Fibroblast of lung (primary cell): Measurements from ENCODE around the gene THAP11. TPM values are rescaled to one million over a fixed set of nuclear protein-coding genes. Genes with fewer than 3 reads are reported as not detected.

ENCODE experiments used
- DNase-seq, 2 donors: peaks; one replicate each; pipeline versions ENCODE4 v3.0.0 to v3.0.0-alpha.2; 2010; ENCODE audit warnings: low read depth in 2 of 2
- H2AFZ ChIP-seq: 2 replicates; pipeline ENCODE4 v1.5.1; 2012; ENCODE audit warnings: low read length, control low read depth, inconsistent platforms
- H3K27ac ChIP-seq: 2 replicates; pipeline ENCODE4 v1.5.1; 2011; ENCODE audit warnings: low read length, control low read depth; ENCODE audit not compliant: insufficient read depth
- H3K27me3 ChIP-seq: 2 replicates; pipeline ENCODE4 v1.5.1; 2011; ENCODE audit warnings: mild to moderate bottlenecking, low read length; ENCODE audit not compliant: control insufficient read depth, insufficient read depth
- H3K36me3 ChIP-seq: 2 replicates; pipeline ENCODE4 v1.5.1; 2011; ENCODE audit warnings: low read length; ENCODE audit not compliant: control insufficient read depth, insufficient read depth
- H3K4me1 ChIP-seq: 2 replicates; pipeline ENCODE4 v1.5.1; 2011; ENCODE audit warnings: low read length; ENCODE audit not compliant: control insufficient read depth, insufficient read depth; ENCODE audit errors: extremely low read depth
- H3K4me2 ChIP-seq: 2 replicates; pipeline ENCODE4 v1.5.1; 2011; ENCODE audit warnings: low read length, control low read depth; ENCODE audit not compliant: insufficient read depth; ENCODE audit errors: extremely low read depth
- H3K4me3 ChIP-seq, 4 experiments: fragments of 200-600 bp in 1 of 4; sonication (generic) in 1 of 4; replicated peaks in 1 of 4; 2 replicates each; pipeline ENCODE4 v1.5.1; 2011 to 2016; ENCODE audit warnings: low read length in 4 of 4, low read depth in 3 of 4, mild to moderate bottlenecking in 3 of 4, control low read depth in 2 of 4, inconsistent platforms in 1 of 4, mixed read lengths in 1 of 4; ENCODE audit not compliant: insufficient read depth in 1 of 4; ENCODE audit errors: control extremely low read depth in 1 of 4
- H3K79me2 ChIP-seq: 2 replicates; pipeline ENCODE4 v1.5.1; 2012; ENCODE audit warnings: mild to moderate bottlenecking, low read length, inconsistent platforms; ENCODE audit not compliant: control insufficient read depth, insufficient read depth
- H3K9ac ChIP-seq: 2 replicates; pipeline ENCODE4 v1.5.1; 2011; ENCODE audit warnings: mild to moderate bottlenecking, low read length, control low read depth; ENCODE audit not compliant: insufficient read depth
- H3K9me3 ChIP-seq: 2 replicates; pipeline ENCODE4 v1.5.1; 2012; ENCODE audit warnings: low read depth, low read length; ENCODE audit not compliant: control insufficient read depth, insufficient read depth
- H4K20me1 ChIP-seq: 2 replicates; pipeline ENCODE4 v1.5.1; 2011; ENCODE audit warnings: low read length; ENCODE audit not compliant: control insufficient read depth, insufficient read depth; ENCODE audit errors: extremely low read depth
- CTCF ChIP-seq, 2 donors: IDR thresholded peaks in 1 of 2; conservative IDR thresholded peaks in 1 of 2; 1 replicate in 1 of 2; 2 replicates in 1 of 2; pipeline ENCODE4 v1.5.1; 2011 to 2012; ENCODE audit warnings: low read length in 2 of 2, control low read depth in 1 of 2, inconsistent platforms in 1 of 2, low read depth in 1 of 2, mild to moderate bottlenecking in 1 of 2
- EZH2 ChIP-seq: IDR thresholded peaks from 2 replicates; pipeline ENCODE4 v1.5.1; 2012; ENCODE audit warnings: low read length, control low read depth, mild to moderate bottlenecking; ENCODE audit errors: missing control alignments
- polyA plus RNA-seq, 2 donors: library from polyadenylated mRNA; depleted of rRNA in 1 of 2; stranded (reverse) in 1 of 2; unstranded in 1 of 2; fragments of >200 nt; gene quantifications; 2 replicates each; pipeline ENCODE4 v1.2.1, GENCODE V29; 2011 to 2012; ENCODE audit warnings: missing spikeins in 1 of 2
- total RNA-seq: library from RNA; depleted of rRNA; stranded (reverse); fragments of >200 nt; gene quantifications from 2 replicates; pipeline ENCODE4 v1.2.1, GENCODE V29; 2014

Gene THAP11
- total and polyA plus RNA-seq, 2 donors (not counting 1 experiment from before 2014, with no cell fraction given) = 16.0 to 37.7 TPM

GRCh38 chr16:67846063-67846319 is 3.9 kb downstream of the THAP11 start:
- Histone ChIP-seq H4K20me1 (no peaks in the 10 kb centered on the region), H3K27me3 (no peaks in the 10 kb centered on the region), H3K4me1 (peaks cover 19% of the 10 kb centered on the region), H3K9ac (peak overlapping the region; percentile 82), H3K36me3 (no peaks in the 10 kb centered on the region), H3K4me2 (peak overlapping the region; percentile 85), H3K4me3 (peak overlapping the region; percentile 69 to 91 (median 76)), H3K79me2 (peaks cover 57% of the 10 kb centered on the region), H2AFZ (no peak overlapping the region), H3K27ac (peak overlapping the region; percentile 86), H3K9me3 (no peaks in the 10 kb centered on the region)
- TF ChIP-seq EZH2 (no peak), CTCF (conservative IDR thresholded peaks at IDR 0.05 in 1 of 2, IDR thresholded peaks at IDR 0.05 in 1 of 2; ENCODE audit: low read depth in 1 of 2, low read length in 2 of 2) (no peak)
- DNase-seq = no peak

DNA sequence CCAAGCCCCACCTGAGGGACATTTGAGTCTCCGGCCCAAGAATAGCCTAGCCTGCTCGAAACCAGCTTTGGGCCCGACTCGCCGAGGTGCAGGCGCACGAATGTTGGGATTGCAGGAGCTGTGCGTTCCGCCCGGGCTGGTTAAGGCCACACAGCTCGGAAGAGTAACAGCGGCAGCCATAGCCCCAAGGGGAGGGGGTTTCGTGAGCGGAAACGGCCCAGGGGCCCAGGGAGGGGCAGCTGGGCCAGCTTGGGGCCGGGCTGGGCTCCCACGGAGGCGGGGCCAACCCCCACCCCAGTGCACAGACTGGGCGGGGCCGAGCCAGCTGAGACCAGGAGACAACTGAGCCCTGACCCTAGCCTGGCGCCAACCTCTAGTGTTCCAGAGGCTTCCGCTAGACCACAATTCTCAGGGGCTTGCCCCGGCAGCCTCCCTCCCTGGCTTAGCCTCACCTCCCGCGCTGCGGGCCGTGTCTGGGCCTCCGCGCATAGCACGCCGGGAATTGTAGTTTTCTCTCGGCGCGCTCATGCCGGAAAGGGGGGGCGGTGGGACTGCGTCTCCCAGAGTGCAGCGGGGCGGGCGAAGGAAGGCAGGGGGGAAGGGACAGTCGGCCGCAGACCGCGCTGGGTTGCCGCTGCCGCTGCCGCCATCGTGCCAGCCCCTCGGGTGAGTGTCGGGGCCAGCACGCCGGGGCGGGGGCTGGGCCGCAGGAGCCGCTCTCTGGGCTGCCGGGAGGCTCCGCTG is 4.4 kb downstream of the THAP11 start, which contains the start of gene NUTF2:
TSS of gene NUTF2 (plus strand) at position 614 of the 744 bp plus-strand sequence. CDS start 18,198 bp downstream, outside the sequence.
- Histone ChIP-seq H3K79me2 (peaks cover 61% of the 10 kb centered on the region), H3K27me3 (no peaks in the 10 kb centered on the region), H2AFZ (peak within 1 kb of the TSS; percentile 37)

More for the DNA sequence above, 4.4 kb downstream of the THAP11 start, which contains the start of gene NUTF2:
- DNase-seq = peak; percentile 87 to 92
- TF ChIP-seq CTCF (conservative IDR thresholded peaks at IDR 0.05 in 1 of 2, IDR thresholded peaks at IDR 0.05 in 1 of 2; ENCODE audit: low read depth in 1 of 2, low read length in 2 of 2) = no peak
- TF ChIP-seq EZH2 = no peak
- H3K36me3 ChIP-seq = no peaks in the 10 kb centered on the region
- H3K9me3 ChIP-seq = no peaks in the 10 kb centered on the region
- H4K20me1 ChIP-seq = no peaks in the 10 kb centered on the region
- peak within 1 kb of the TSS; percentile 92 for H3K4me2 ChIP-seq
- peak within 1 kb of the TSS; percentile 76 to 91 (median 77) for H3K4me3 ChIP-seq
- peak within 1 kb of the TSS; percentile 86 for H3K27ac ChIP-seq
- H3K9ac ChIP-seq = peak within 1 kb of the TSS; percentile 82
- H3K4me1 ChIP-seq = peaks cover 19% of the 10 kb centered on the region
